ENCODE measurements around the gene CD68. TPM values are rescaled to one million over a fixed set of nuclear protein-coding genes. Genes with fewer than 3 reads are reported as not detected.

CD68 gene
- total RNA-seq, 1 donor from 2014 or later = 1.1 TPM

- no peak for TF ChIP-seq CTCF (IDR thresholded peaks at IDR 0.05)
- Mint-ChIP-seq H3K27ac (ENCODE audit: unreplicated experiment) (peak within 1 kb of the TSS; percentile 100), H3K4me3 (ENCODE audit: unreplicated experiment) (peak within 1 kb of the TSS; percentile 96), H3K36me3 (ENCODE audit: unreplicated experiment) (peaks cover 8% of the 10 kb centered on the region), H3K9me3 (ENCODE audit: unreplicated experiment) (no peaks in the 10 kb centered on the region), H3K4me1 (ENCODE audit: unreplicated experiment) (peaks cover 58% of the 10 kb centered on the region), H3K27me3 (ENCODE audit: unreplicated experiment) (no peaks in the 10 kb centered on the region)
- peak; percentile 99 for DNase-seq (ENCODE audit: extremely low spot score, unreplicated experiment)
Observed at GRCh38 chr17:7583253-7584109, 4.0 kb downstream of the CD68 start, which contains the start of gene MPDU1. TSS of gene MPDU1 (plus strand) at chr17:7583852. CDS start at chr17:7583863, 11 bp downstream.

GRCh38 chr17:7586673-7587419 is 7.4 kb downstream of the CD68 start:
- H3K4me1 Mint-ChIP-seq (ENCODE audit: unreplicated experiment) = peaks cover 51% of the 10 kb centered on the region
- no peaks in the 10 kb centered on the region for H3K27me3 Mint-ChIP-seq (ENCODE audit: unreplicated experiment)
- peaks cover 7% of the 10 kb centered on the region for H3K36me3 Mint-ChIP-seq (ENCODE audit: unreplicated experiment)
- no peak overlapping the region for H3K4me3 Mint-ChIP-seq (ENCODE audit: unreplicated experiment)
- TF ChIP-seq CTCF (IDR thresholded peaks at IDR 0.05) = no peak
- peak overlapping the region; percentile 54 for H3K27ac Mint-ChIP-seq (ENCODE audit: unreplicated experiment)
- H3K9me3 Mint-ChIP-seq (ENCODE audit: unreplicated experiment) = no peaks in the 10 kb centered on the region
- DNase-seq (ENCODE audit: extremely low spot score, unreplicated experiment) = no peak

GRCh38 chr17:7587420-7588151 is 8.1 kb downstream of the CD68 start:
- no peak for DNase-seq (ENCODE audit: extremely low spot score, unreplicated experiment)
- H3K4me3 Mint-ChIP-seq (ENCODE audit: unreplicated experiment) = no peak overlapping the region

GRCh38 chr17:7588553-7589203 is 9.2 kb downstream of the CD68 start:
- Mint-ChIP-seq H3K4me3 (ENCODE audit: unreplicated experiment) (no peak overlapping the region), H3K27ac (ENCODE audit: unreplicated experiment) (no peak overlapping the region), H3K4me1 (ENCODE audit: unreplicated experiment) (peaks cover 39% of the 10 kb centered on the region), H3K27me3 (ENCODE audit: unreplicated experiment) (no peaks in the 10 kb centered on the region), H3K9me3 (ENCODE audit: unreplicated experiment) (no peaks in the 10 kb centered on the region), H3K36me3 (ENCODE audit: unreplicated experiment) (peaks cover 19% of the 10 kb centered on the region)
- DNase-seq (ENCODE audit: extremely low spot score, unreplicated experiment) = no peak
- TF ChIP-seq CTCF (IDR thresholded peaks at IDR 0.05) = no peak

More at GRCh38 chr17:7587420-7588151, 8.1 kb downstream of the CD68 start:
- Mint-ChIP-seq H3K9me3 (ENCODE audit: unreplicated experiment) (no peaks in the 10 kb centered on the region), H3K36me3 (ENCODE audit: unreplicated experiment) (peaks cover 12% of the 10 kb centered on the region), H3K27me3 (ENCODE audit: unreplicated experiment) (no peaks in the 10 kb centered on the region), H3K27ac (ENCODE audit: unreplicated experiment) (peak overlapping the region; percentile 54), H3K4me1 (ENCODE audit: unreplicated experiment) (peaks cover 45% of the 10 kb centered on the region)
- no peak for TF ChIP-seq CTCF (IDR thresholded peaks at IDR 0.05)

All from osteocyte (in vitro differentiated cells).